Sigmoid colon (tissue), 3 donors: Measurements from ENCODE around the gene DHRS9.

ENCODE experiments used
- CTCF ChIP-seq, 4 experiments: fragments of 450-650 bp in 3 of 4; fragments of 200-600 bp in 1 of 4; IDR thresholded peaks; one replicate each; pipeline ENCODE4 v1.5.1; 2016 to 2019; ENCODE audit warnings: antibody characterized with exemption in 4 of 4, mild to moderate bottlenecking in 3 of 4, moderate library complexity in 2 of 4
- POLR2A ChIP-seq, 2 donors: fragments of 450-650 bp; IDR thresholded peaks; one replicate each; pipeline ENCODE4 v1.6.1; 2016; ENCODE audit warnings: antibody characterized with exemption in 2 of 2, mild to moderate bottlenecking in 2 of 2, moderate library complexity in 2 of 2

DNA sequence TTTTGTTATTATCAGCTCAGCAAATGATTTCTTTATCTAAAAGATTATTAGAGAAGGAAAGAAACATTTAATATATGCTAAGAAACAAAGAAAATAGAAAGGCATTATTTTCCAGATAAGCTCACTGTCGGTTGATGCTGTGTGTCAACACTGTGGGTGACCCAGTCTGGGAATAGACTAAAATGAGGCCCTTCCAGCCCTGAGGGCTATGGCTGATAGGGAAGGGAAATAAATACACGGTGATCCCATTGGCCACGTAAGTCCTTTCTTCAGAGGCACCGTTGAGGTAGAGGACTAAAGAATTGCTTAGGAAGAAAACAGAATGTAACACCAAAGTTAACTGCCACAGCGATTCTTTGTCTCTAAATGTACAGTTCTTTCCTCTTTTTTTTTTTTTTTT, 40.0 kb upstream of the DHRS9 start:
- TF ChIP-seq CTCF (IDR thresholded peaks at IDR 0.05) (no peak), POLR2A (IDR thresholded peaks at IDR 0.05) (no peak)
